Measurements from ENCODE around the gene CNGA3.
A peak's percentile ranks its signal among the peaks of the same experiment; 100 is the strongest.

CNGA3 gene

DNA sequence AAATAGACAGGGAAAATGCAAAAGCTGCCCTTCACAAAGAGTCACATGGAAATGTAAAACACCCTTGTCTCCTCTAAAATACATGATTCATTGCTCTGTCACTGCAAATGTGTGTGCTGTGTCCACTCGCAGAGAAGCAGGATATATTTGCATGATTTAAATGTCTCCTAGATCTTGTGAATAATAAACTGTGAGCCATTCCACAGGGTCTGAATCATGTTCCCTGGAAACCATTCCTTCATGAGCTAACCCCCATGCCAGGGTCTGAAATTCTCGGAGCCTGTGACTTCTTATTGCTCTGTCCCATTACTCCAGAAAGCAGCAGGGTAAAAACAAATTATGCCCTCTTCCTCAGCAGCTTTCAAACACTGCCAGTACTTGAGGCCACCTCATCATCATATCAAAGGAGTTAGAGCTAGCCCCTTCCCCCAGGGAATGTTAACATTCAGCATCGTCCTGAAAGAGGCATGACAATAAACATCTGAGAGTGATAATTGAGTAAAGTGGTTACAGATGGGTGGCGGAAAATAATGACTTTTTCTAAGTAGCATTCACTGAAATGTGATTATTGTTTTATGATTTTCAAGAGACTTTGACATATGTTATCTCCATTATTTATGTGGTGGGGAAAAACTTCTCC is 11.7 kb upstream of the CNGA3 start:
- POLR2A ChIA-PET = no interaction called here
- Histone ChIP-seq H3K9me3 (ENCODE audit: control insufficient read depth, insufficient read depth, low read depth, low read length) (no peaks in the 10 kb centered on the region), H3K4me1 (ENCODE audit: control insufficient read depth, insufficient read depth, low read length) (peaks cover 12% of the 10 kb centered on the region), H3K27ac (ENCODE audit: extremely low read depth, low read depth, low read length) (peak overlapping the region; percentile 40; the same call in 1 of the 2 replicates), H3K4me3 (ENCODE audit: low read depth, low read length) (no peak overlapping the region), H3K36me3 (ENCODE audit: control insufficient read depth in 2 of 2, insufficient read depth in 1 of 2, low read length in 2 of 2) (no peaks in the 10 kb centered on the region)
- CTCF ChIA-PET = no interaction called here
- TF ChIP-seq, protein P1, sequence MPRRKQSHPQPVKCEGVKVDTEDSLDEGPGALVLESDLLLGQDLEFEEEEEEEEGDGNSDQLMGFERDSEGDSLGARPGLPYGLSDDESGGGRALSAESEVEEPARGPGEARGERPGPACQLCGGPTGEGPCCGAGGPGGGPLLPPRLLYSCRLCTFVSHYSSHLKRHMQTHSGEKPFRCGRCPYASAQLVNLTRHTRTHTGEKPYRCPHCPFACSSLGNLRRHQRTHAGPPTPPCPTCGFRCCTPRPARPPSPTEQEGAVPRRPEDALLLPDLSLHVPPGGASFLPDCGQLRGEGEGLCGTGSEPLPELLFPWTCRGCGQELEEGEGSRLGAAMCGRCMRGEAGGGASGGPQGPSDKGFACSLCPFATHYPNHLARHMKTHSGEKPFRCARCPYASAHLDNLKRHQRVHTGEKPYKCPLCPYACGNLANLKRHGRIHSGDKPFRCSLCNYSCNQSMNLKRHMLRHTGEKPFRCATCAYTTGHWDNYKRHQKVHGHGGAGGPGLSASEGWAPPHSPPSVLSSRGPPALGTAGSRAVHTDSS (tag by site-specific recombination; IDR thresholded peaks at IDR 0.05) = peak; percentile 59; the same call in 1 of the 2 replicates
- TF ChIP-seq, protein P2, sequence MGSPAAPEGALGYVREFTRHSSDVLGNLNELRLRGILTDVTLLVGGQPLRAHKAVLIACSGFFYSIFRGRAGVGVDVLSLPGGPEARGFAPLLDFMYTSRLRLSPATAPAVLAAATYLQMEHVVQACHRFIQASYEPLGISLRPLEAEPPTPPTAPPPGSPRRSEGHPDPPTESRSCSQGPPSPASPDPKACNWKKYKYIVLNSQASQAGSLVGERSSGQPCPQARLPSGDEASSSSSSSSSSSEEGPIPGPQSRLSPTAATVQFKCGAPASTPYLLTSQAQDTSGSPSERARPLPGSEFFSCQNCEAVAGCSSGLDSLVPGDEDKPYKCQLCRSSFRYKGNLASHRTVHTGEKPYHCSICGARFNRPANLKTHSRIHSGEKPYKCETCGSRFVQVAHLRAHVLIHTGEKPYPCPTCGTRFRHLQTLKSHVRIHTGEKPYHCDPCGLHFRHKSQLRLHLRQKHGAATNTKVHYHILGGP (tag by site-specific recombination; IDR thresholded peaks at IDR 0.05) = peak; percentile 93
- TF ChIP-seq, protein P3, sequence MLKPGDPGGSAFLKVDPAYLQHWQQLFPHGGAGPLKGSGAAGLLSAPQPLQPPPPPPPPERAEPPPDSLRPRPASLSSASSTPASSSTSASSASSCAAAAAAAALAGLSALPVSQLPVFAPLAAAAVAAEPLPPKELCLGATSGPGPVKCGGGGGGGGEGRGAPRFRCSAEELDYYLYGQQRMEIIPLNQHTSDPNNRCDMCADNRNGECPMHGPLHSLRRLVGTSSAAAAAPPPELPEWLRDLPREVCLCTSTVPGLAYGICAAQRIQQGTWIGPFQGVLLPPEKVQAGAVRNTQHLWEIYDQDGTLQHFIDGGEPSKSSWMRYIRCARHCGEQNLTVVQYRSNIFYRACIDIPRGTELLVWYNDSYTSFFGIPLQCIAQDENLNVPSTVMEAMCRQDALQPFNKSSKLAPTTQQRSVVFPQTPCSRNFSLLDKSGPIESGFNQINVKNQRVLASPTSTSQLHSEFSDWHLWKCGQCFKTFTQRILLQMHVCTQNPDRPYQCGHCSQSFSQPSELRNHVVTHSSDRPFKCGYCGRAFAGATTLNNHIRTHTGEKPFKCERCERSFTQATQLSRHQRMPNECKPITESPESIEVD (tag by site-specific recombination; IDR thresholded peaks at IDR 0.05) = peak; percentile 95
- peak; percentile 64; the same call in 1 of the 2 replicates for TF ChIP-seq OVOL3 (tag by site-specific recombination; IDR thresholded peaks at IDR 0.05)
- TF ChIP-seq ZNF239 (tag by site-specific recombination; IDR thresholded peaks at IDR 0.05) = no peak
- TF ChIP-seq KLF10 (tag by site-specific recombination; IDR thresholded peaks at IDR 0.05) = no peak
- no peak for TF ChIP-seq ZNF23 (tag by site-specific recombination; IDR thresholded peaks at IDR 0.05; ENCODE audit: borderline replicate concordance)
- no peak for TF ChIP-seq ZNF175 (tag by site-specific recombination; IDR thresholded peaks at IDR 0.05)
- TF ChIP-seq ZNF843 (tag by site-specific recombination; IDR thresholded peaks at IDR 0.05) = peak; percentile 88
- TF ChIP-seq, protein P4, sequence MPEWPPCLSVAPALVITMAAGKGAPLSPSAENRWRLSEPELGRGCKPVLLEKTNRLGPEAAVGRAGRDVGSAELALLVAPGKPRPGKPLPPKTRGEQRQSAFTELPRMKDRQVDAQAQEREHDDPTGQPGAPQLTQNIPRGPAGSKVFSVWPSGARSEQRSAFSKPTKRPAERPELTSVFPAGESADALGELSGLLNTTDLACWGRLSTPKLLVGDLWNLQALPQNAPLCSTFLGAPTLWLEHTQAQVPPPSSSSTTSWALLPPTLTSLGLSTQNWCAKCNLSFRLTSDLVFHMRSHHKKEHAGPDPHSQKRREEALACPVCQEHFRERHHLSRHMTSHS (tag by site-specific recombination; IDR thresholded peaks at IDR 0.05) = peak; percentile 81
- TF ChIP-seq, protein P5, sequence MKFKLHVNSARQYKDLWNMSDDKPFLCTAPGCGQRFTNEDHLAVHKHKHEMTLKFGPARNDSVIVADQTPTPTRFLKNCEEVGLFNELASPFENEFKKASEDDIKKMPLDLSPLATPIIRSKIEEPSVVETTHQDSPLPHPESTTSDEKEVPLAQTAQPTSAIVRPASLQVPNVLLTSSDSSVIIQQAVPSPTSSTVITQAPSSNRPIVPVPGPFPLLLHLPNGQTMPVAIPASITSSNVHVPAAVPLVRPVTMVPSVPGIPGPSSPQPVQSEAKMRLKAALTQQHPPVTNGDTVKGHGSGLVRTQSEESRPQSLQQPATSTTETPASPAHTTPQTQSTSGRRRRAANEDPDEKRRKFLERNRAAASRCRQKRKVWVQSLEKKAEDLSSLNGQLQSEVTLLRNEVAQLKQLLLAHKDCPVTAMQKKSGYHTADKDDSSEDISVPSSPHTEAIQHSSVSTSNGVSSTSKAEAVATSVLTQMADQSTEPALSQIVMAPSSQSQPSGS (tag by site-specific recombination; IDR thresholded peaks at IDR 0.05; ENCODE audit: low read depth) = peak; percentile 31; the same call in 1 of the 2 replicates
- TF ChIP-seq ZNF610 (tag by site-specific recombination; IDR thresholded peaks at IDR 0.05; ENCODE audit: borderline replicate concordance) = 0 out of 2 replicates have a peak, but pooled peaks have one; percentile 25
- peak; percentile 55; the same call in 1 of the 2 replicates for TF ChIP-seq GLI2 (tag by site-specific recombination; IDR thresholded peaks at IDR 0.05; ENCODE audit: borderline replicate concordance, low read depth)
- TF ChIP-seq KLF8 (tag by site-specific recombination; IDR thresholded peaks at IDR 0.05) = no peak
- TF ChIP-seq YY1 (tag by site-specific recombination; IDR thresholded peaks at IDR 0.05) = peak; percentile 48; the same call in 1 of the 2 replicates
- peak; percentile 90 for TF ChIP-seq FEZF1 (tag by site-specific recombination; IDR thresholded peaks at IDR 0.05)
- peak; percentile 37; the same call in 1 of the 2 replicates for TF ChIP-seq IKZF3 (tag by site-specific recombination; IDR thresholded peaks at IDR 0.05)
- peak; percentile 73; the same call in 1 of the 2 replicates for TF ChIP-seq TCF7L2 (IDR thresholded peaks at IDR 0.05; ENCODE audit: borderline replicate concordance, low read depth, low read length)
- TF ChIP-seq, protein P6, sequence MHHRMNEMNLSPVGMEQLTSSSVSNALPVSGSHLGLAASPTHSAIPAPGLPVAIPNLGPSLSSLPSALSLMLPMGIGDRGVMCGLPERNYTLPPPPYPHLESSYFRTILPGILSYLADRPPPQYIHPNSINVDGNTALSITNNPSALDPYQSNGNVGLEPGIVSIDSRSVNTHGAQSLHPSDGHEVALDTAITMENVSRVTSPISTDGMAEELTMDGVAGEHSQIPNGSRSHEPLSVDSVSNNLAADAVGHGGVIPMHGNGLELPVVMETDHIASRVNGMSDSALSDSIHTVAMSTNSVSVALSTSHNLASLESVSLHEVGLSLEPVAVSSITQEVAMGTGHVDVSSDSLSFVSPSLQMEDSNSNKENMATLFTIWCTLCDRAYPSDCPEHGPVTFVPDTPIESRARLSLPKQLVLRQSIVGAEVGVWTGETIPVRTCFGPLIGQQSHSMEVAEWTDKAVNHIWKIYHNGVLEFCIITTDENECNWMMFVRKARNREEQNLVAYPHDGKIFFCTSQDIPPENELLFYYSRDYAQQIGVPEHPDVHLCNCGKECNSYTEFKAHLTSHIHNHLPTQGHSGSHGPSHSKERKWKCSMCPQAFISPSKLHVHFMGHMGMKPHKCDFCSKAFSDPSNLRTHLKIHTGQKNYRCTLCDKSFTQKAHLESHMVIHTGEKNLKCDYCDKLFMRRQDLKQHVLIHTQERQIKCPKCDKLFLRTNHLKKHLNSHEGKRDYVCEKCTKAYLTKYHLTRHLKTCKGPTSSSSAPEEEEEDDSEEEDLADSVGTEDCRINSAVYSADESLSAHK (tag by site-specific recombination; IDR thresholded peaks at IDR 0.05) = peak; percentile 59; the same call in 1 of the 2 replicates
- peak; percentile 87 for TF ChIP-seq OSR2 (tag by site-specific recombination; IDR thresholded peaks at IDR 0.05)
- no peak for TF ChIP-seq ZNF560 (tag by site-specific recombination; IDR thresholded peaks at IDR 0.05; ENCODE audit: borderline replicate concordance)
- TF ChIP-seq ZNF629 (tag by site-specific recombination; IDR thresholded peaks at IDR 0.05) = peak; percentile 20; the same call in 1 of the 2 replicates
- no peak for TF ChIP-seq ZNF112 (tag by site-specific recombination; IDR thresholded peaks at IDR 0.05)
- 0 out of 2 replicates have a peak, but pooled peaks have one; percentile 47 for TF ChIP-seq ZNF24 (tag by site-specific recombination; IDR thresholded peaks at IDR 0.05)
- TF ChIP-seq, protein P7, sequence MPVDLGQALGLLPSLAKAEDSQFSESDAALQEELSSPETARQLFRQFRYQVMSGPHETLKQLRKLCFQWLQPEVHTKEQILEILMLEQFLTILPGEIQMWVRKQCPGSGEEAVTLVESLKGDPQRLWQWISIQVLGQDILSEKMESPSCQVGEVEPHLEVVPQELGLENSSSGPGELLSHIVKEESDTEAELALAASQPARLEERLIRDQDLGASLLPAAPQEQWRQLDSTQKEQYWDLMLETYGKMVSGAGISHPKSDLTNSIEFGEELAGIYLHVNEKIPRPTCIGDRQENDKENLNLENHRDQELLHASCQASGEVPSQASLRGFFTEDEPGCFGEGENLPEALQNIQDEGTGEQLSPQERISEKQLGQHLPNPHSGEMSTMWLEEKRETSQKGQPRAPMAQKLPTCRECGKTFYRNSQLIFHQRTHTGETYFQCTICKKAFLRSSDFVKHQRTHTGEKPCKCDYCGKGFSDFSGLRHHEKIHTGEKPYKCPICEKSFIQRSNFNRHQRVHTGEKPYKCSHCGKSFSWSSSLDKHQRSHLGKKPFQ (tag by site-specific recombination; IDR thresholded peaks at IDR 0.05) = 0 out of 2 replicates have a peak, but pooled peaks have one; percentile 36
- no peak for TF ChIP-seq ZNF16 (tag by site-specific recombination; IDR thresholded peaks at IDR 0.05; ENCODE audit: low read depth)
